Liver (tissue), 3 donors: ENCODE results near the gene FOXK2.

ENCODE experiments used
- EGR1 ChIP-seq, 2 donors: IDR thresholded peaks; 2 replicates each; pipeline ENCODE4 v1.6.1; 2016 to 2018; ENCODE audit warnings: antibody characterized with exemption in 2 of 2, low read depth in 2 of 2
- FOXA1 ChIP-seq: IDR thresholded peaks from 2 replicates; pipeline ENCODE4 v1.6.1; 2016; ENCODE audit warnings: antibody characterized with exemption
- MAX ChIP-seq: IDR thresholded peaks from 2 replicates; pipeline ENCODE4 v1.6.1; 2016; ENCODE audit warnings: antibody characterized with exemption
- RAD21 ChIP-seq, 2 donors: IDR thresholded peaks; 2 replicates each; pipeline ENCODE4 v1.6.1; 2016; ENCODE audit warnings: antibody characterized with exemption in 2 of 2, mild to moderate bottlenecking in 2 of 2
- SP1 ChIP-seq: IDR thresholded peaks from 2 replicates; pipeline ENCODE4 v1.6.1; 2018; ENCODE audit warnings: antibody characterized with exemption, mild to moderate bottlenecking
- TAF1 ChIP-seq: conservative IDR thresholded peaks from 2 replicates; pipeline ENCODE4 v1.6.1; 2016; ENCODE audit warnings: antibody characterized with exemption, mild to moderate bottlenecking
- TF ChIP-seq, protein P1 (sequence below): fragments of 150-350 bp; IDR thresholded peaks from 2 replicates; pipeline ENCODE4 v1.5.1; 2017; ENCODE audit warnings: improper control_type of control experiment, low read depth, low read length; ENCODE audit not compliant: missing input control
- donor health status: healthy.
- donor health status: healthy.

GRCh38 chr17:82493226-82493781 lies 26.2 kb upstream of the FOXK2 start:
- TF ChIP-seq, protein P1, sequence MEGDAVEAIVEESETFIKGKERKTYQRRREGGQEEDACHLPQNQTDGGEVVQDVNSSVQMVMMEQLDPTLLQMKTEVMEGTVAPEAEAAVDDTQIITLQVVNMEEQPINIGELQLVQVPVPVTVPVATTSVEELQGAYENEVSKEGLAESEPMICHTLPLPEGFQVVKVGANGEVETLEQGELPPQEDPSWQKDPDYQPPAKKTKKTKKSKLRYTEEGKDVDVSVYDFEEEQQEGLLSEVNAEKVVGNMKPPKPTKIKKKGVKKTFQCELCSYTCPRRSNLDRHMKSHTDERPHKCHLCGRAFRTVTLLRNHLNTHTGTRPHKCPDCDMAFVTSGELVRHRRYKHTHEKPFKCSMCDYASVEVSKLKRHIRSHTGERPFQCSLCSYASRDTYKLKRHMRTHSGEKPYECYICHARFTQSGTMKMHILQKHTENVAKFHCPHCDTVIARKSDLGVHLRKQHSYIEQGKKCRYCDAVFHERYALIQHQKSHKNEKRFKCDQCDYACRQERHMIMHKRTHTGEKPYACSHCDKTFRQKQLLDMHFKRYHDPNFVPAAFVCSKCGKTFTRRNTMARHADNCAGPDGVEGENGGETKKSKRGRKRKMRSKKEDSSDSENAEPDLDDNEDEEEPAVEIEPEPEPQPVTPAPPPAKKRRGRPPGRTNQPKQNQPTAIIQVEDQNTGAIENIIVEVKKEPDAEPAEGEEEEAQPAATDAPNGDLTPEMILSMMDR: no peak
- TF ChIP-seq MAX (no peak), RAD21 (IDR thresholded peaks at IDR 0.05) (no peak), EGR1 (IDR thresholded peaks at IDR 0.05; ENCODE audit: low read depth in 2 of 2) (no peak), TAF1 (no peak), FOXA1 (no peak), SP1 (no peak)
